Stimulated activated CD8-positive, alpha-beta memory T cell treated with anti-CD3 and anti-CD28 coated beads, Interleukin-4, amount 100 ng/mL, for 24 hours (primary cell): ENCODE results near the gene PRKD2.

ENCODE experiments used
- DNase-seq: peaks from one replicate; pipeline ENCODE4 v3.0.0-alpha.2; 2020; ENCODE audit warnings: low read depth

Gene PRKD2

DNA sequence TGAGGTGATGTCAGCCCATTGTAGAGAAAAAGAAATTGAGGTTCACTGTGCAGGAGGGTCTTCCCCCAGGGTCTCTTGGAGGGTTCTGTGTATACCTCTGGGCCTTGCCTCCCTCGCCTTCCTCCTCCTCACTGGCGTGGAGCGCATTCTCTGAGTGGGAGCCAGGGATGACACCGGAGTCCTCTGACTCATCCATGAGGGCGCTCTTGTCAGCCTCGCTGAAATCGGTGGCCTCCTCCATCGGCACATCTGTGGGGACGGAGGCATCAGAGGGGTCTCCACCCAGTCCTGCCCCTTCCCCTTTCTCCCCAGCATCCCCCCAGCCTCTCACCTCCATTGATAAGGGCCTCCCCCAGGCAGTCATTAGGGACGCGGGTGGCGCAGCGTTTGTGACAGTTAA lies 16.2 kb downstream of the PRKD2 start:
- no peak for DNase-seq

GRCh38 chr19:46698395-46699321 lies 18.3 kb downstream of the PRKD2 start:
- no peak for DNase-seq

- DNase-seq, result no peak
Observed at GRCh38 chr19:46697204-46697960, 19.5 kb downstream of the PRKD2 start.

DNA sequence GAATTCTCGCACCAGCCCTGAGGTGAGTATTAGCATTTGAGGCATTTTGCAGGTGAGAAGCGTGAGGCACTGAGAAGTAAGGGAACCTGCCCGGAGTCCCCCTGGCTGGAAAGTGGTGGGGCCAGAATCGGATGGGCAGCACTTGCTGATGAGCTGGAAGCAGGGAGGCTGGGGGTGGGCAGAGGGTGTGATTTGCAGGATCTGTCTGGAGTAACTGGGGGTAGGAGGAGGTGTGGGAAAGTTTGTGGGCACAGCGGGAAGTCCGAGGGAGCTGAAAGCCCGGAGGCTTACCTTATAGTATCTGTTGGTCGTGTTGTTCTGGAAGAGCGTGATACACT lies 20.1 kb downstream of the PRKD2 start:
- no peak for DNase-seq

GRCh38 chr19:46696052-46696451 lies 20.9 kb downstream of the PRKD2 start:
- DNase-seq, result no peak

DNA sequence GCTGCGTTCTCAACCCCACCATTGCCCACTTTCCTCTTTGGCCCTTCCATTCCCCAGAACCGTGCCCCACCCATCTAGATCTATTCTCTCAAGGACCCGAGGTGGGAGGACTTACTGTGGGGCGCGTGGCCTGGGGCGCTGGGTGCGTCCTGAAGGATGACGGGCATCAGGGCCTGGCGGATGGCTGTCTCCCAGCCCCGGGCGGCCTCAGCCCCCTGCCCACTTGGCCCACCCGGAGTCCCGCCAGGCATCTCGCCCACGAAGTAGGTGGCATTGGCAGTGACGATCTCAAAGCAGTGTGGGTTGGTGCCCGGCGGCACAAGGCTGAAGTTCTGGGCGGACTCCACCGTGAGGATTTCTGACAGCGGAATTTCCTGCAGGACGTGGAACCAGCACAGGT lies 23.2 kb downstream of the PRKD2 start:
- no peak for DNase-seq

DNA sequence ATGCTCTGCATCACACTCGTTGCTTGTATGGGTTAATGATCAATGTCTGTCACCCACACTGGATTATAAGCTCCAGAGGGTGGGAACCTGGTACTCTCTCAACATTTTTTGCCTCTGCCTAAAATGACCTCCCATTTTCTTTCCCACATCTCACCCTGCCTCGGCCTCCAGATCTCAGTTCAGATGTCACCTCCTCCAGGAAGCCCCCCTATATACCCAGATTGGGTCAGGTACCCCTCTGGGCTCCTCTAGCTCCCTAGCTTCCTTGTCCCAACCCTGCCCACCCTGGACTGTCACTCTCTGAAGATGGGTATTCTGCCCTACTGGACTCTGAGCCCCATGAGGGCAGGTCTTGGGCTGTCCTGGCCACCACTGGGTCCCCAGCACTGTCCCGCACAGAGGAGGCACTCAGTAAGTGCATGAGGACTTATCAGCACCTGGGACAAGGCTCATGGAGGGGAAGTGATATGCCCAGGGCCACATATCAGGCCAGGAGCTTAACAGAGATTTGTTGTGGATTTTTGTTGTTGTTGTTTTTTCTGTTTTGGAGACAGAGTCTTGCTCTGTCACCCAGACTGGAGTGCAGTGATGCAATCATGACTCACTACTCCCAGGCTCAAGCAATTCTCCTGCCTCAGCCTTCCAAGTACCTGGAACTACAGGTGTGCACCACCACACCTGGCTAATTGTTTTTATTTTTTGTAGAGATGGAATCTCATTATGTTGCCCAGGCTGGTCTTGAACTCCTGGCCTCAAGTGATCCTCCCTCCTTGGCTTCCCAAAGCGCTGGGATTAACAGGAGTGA lies 23.8 kb downstream of the PRKD2 start:
- DNase-seq, result no peak

DNA sequence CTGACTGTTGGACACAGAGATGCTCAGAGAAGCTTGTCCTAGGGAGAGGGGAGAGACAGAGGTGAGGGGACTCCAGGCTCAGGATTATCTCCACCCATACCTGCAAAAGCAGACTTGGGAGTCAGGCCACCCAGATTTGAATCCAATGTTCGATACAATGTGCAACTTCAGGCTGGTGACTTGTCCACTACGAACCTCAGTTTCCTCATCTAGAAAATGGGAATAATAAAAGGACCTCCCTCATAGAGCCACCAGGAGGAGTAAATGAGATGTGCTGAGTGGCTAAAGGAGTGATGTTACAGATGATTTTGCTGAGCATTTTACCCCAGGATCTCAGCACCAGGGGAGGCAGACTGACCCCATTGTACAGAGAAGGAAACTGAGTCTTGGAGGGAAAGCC lies 25.0 kb downstream of the PRKD2 start:
- no peak for DNase-seq

GRCh38 chr19:46691104-46691503 lies 25.8 kb downstream of the PRKD2 start:
- no peak for DNase-seq

DNA sequence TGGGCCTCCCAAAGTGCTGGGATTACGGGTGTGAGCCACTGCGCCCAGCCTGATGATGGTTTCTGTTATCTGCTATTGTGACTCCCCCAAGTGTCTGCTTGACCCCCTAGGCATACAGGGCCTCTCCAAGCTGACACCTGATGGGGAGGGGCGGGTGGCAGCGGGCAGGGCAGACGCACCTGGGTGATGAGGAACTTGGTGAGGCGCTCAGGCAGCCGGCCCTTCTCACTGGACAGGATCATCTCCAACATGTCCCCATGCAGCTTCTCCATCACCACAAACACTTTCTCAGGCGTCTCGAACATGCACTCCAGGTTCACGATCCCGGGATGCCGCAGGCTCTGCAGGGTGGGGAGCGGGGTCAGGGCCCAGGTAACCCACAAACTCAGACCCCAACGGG lies 27.6 kb downstream of the PRKD2 start:
- no peak for DNase-seq

- no peak for DNase-seq
Observed at GRCh38 chr19:46687438-46688145, 29.3 kb downstream of the PRKD2 start.

DNA sequence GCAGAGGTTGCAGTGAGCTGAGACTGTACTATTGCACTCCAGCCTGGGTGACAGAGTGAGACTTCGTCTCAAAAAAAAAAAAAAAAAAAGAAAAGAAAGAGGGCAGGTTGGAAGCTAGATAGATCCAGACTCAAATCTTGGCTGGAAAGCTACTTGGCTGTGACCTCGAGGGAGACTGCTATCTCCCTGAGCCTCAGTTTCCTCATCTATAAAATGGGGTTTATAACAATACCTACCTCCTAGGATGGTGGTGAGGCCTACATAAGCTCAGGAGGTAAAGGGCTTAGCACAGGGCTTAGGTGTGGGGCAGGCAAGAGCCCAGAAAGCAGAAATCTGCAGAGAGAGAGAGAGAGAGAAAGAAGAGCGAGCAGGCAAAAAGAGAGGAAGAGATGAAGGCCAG lies 31.7 kb downstream of the PRKD2 start:
- DNase-seq, result no peak

DNA sequence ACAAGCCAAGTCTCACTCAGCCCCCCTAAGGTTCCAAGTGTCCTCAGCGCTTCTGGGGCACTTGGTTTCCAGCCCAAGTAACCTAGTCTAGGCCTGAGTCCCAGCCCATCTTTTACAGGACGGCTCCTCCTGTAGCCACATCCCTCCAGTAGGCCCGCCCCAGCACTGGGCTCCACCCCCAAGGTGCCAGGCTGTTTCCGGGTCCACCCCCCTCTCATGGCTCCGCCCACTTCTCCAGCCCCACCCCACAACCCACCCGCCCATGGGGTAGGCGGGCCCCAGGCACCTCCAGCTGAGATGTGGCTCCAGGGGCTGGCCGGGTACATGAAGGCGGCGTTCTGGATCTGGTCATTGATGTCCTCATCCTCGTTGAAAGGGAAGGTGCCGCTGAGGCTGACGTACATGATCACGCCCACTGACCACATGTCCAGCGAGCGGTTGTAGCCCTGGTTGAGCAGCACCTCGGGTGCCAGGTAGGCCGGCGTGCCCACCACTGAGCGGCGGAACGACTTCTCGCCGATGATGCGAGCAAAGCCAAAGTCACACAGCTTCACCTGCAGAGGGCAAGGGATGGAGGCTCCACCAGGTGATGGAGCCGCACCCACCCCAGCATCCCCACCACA lies 38.7 kb downstream of the PRKD2 start:
- peak; percentile 50 for DNase-seq

DNA sequence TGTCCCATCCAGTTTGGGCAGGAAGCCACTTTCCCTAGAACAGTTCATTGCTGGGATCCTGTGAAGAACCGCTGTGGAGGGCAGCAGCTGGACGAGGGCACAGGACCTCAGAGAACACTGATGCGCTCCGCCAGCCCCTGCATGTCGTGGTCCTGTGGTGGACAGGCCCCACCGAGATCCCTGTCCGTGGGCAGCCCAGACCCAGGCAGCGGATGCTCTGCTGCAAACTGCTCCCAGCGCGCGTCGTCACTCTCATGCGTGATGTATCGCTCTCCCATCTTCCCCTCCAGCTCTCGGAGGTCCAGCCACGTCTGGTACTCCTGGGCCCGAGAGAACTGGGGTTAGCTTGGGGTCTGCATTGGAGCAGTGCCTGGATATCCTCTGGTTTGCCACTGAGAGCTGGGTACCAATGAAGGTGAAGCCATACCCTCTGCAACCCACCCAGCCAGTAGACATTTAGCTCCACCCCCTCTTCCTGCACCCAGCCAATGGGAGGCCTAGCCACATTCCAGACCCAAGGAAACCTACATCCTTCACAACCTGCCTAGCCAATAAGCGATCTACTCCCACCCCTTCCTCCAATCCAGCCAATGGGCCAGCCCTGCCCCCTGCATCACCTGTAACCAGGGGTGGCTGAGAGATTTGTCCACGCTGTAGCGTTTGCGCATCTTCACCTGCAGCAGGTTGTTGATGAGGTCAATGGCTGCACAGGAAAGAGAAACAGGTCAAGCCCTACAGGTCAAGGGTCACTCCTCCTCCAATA lies 42.3 kb downstream of the PRKD2 start:
- DNase-seq, result no peak

- DNase-seq, result no peak
Observed at GRCh38 chr19:46670813-46671212, 46.1 kb downstream of the PRKD2 start.

DNA sequence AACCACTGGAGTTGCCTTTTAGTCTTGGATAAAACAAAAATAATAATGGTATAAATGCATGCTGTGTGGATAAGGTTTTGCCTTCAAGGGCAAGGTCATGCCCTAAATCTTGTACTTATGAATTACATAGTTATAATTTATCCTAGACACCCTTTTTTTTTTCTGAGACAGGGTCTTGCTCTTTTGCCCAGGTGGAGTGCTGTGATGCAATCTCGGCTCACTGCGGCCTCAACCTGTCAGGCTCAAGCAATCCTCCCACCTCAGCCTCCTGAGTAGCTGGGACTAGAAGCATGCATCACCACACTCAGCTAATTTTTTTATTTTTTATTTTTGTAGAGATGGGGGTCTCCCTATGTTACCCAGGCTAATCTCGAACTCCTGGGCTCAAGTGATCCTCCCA lies 48.3 kb downstream of the PRKD2 start:
- no peak for DNase-seq

- DNase-seq, result no peak
Observed at GRCh38 chr19:46665072-46665471, 51.8 kb downstream of the PRKD2 start.

DNA sequence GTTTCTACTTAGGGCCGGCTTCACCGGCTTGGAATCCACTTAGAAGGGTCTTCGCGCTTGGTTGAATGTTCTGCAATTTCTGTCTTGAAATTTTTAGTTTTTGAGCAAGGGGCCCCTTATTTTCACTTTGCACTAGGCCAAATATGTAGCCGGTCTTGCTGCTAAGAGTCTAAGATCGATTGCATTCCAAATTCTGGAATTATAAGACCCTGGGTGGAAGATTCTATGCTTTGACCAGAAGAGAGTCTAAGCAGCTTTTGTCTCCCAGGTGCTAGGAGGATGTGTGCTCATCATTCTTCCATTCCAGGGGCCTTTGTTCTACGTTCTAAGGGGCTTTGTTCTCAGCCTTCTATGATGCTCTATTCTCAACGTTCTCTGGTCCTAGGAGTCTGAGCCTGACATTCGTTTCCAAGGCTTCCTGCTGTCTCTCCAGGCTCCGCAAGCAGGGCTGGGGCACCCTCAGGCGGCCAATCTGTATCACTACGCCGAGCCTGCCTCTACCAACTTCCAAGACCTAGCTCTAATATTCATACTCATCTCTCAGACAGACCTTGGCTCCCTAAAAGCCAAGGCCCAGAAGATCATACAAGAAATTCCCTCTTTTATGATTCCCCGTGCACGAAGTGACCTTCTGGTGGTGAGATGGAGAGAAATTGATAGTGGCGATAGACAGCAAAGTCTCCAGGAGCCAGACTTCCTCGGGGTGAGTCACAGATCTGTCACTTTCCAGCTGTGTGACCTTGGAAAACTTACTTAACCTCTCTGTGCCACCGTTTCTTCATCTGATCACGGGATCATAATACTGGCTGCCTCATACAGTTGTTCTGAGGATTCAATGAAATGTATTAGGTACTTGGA lies 55.0 kb downstream of the PRKD2 start:
- peak; percentile 64 for DNase-seq

DNA sequence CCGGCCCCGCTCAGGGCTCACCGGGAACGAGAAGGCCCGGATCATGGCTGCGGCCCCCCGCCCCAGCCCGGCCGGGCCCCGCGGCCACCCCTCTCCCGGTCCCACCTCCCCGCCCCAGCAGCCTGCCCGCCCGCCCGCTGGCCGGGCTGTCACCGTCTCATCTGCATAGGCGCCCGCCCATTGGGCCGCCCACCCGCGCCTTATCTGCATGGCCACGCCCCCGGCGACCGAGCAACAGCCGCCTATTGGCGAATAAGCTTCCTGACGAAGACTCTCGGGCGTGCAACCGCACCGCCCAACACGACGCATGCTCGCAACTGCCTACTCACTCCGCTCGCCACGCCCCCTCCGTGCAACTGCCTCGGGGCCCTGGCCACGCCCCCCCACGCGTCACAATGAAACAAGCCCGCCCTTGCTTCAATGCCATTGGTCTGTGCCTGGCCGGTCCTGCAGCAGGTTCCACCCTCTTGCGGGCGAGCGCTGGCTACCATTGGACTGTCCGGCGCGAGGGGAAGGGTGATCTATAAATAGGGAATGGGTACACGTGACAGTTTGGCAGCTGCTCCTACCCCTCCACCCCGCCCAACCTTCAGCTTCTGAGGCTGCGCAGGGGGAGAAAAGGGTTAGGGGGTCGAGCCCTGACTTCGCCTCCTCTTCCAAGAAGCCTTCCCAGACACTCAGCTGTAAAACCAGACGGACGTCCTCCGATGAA lies 55.7 kb downstream of the PRKD2 start, which contains the start of gene DACT3:
Gene DACT3 (minus strand): TSS at position 163 of the 712 bp plus-strand sequence. CDS start 118 bp downstream, at position 45.
- peak; percentile 100 for DNase-seq
